Neural cell (in vitro differentiated cells): ENCODE data around the gene EPN1. TPM values are rescaled to one million over a fixed set of nuclear protein-coding genes. Genes with fewer than 3 reads are reported as not detected.
A peak's percentile ranks its signal among the peaks of the same experiment; 100 is the strongest.

ENCODE experiments used
- H2AFZ ChIP-seq: fragments of 200-600, 300-800 bp; sonication (generic), shearing (Covaris generic); 2 replicates; pipeline ENCODE4 v1.6.0; 2014; ENCODE audit warnings: low read depth, mild to moderate bottlenecking, antibody characterized with exemption, low read length, moderate library complexity
- H3F3A ChIP-seq: fragments of 200-600 bp; shearing (Covaris generic); 2 replicates; pipeline ENCODE4 v1.6.1; 2016; ENCODE audit warnings: mild to moderate bottlenecking, moderate library complexity, mixed read lengths, antibody characterized with exemption, low read length; ENCODE audit not compliant: insufficient read depth, poor library complexity, severe bottlenecking
- H3K27ac ChIP-seq: fragments of 200-600, 300-800 bp; sonication (generic), shearing (Covaris generic); 2 replicates; pipeline ENCODE4 v1.5.1; 2014; ENCODE audit warnings: mild to moderate bottlenecking, low read length, moderate library complexity
- H3K27me3 ChIP-seq: fragments of 300-800, 200-600 bp; sonication (generic), shearing (Covaris generic); 2 replicates; pipeline ENCODE4 v1.6.0; 2014; ENCODE audit warnings: mild to moderate bottlenecking, low read depth, low read length, moderate library complexity; ENCODE audit not compliant: insufficient read depth
- H3K36me3 ChIP-seq: fragments of 300-800, 200-600 bp; sonication (generic), shearing (Covaris generic); 2 replicates; pipeline ENCODE4 v1.5.1; 2014; ENCODE audit warnings: mild to moderate bottlenecking, antibody characterized with exemption, low read length, moderate library complexity; ENCODE audit not compliant: insufficient read depth
- H3K4me2 ChIP-seq: fragments of 300-800, 200-600 bp; sonication (generic), shearing (Covaris generic); 2 replicates; pipeline ENCODE4 v1.6.0; 2014; ENCODE audit warnings: mild to moderate bottlenecking, low read length
- H3K4me3 ChIP-seq: fragments of 300-800, 200-600 bp; sonication (generic), shearing (Covaris generic); 2 replicates; pipeline ENCODE4 v1.5.1; 2014; ENCODE audit warnings: mild to moderate bottlenecking, low read length, moderate library complexity
- H3K79me2 ChIP-seq: fragments of 200-600 bp; shearing (Covaris generic); replicated peaks from 2 replicates; pipeline ENCODE4 v1.6.0; 2014; ENCODE audit warnings: mild to moderate bottlenecking, low read length, moderate library complexity; ENCODE audit not compliant: insufficient read depth
- H3K9ac ChIP-seq: fragments of 300-800, 200-600 bp; sonication (generic), shearing (Covaris generic); 2 replicates; pipeline ENCODE4 v1.6.1; 2016; ENCODE audit warnings: mild to moderate bottlenecking, low read length, mixed read lengths
- H3K9me2 ChIP-seq: fragments of 200-600 bp; shearing (Covaris generic); 2 replicates; pipeline ENCODE4 v1.6.1; 2016; ENCODE audit warnings: mild to moderate bottlenecking, low read length, mixed read lengths; ENCODE audit not compliant: insufficient read depth
- H3K9me3 ChIP-seq: fragments of 200-600, 300-800 bp; sonication (generic), shearing (Covaris generic); 2 replicates; pipeline ENCODE4 v1.6.1; 2016; ENCODE audit warnings: mild to moderate bottlenecking, mixed run types, low read length, moderate library complexity, mixed read lengths
- H4K20me1 ChIP-seq: fragments of 200-600 bp; shearing (Covaris generic); 2 replicates; pipeline ENCODE4 v1.6.1; 2016; ENCODE audit warnings: mild to moderate bottlenecking, mixed run types; ENCODE audit not compliant: insufficient read depth
- EP300 ChIP-seq: fragments of 450-650 bp; conservative IDR thresholded peaks from 2 replicates; pipeline ENCODE4 v1.6.1; 2014; ENCODE audit warnings: antibody characterized with exemption, mild to moderate bottlenecking, moderate library complexity; ENCODE audit not compliant: poor library complexity, severe bottlenecking
- EZH2 ChIP-seq: fragments of 200-600, 300-800 bp; shearing (Covaris generic), sonication (generic); IDR thresholded peaks from 2 replicates; pipeline ENCODE4 v1.6.1; 2014; ENCODE audit warnings: antibody characterized with exemption, low read length, borderline replicate concordance, mild to moderate bottlenecking; ENCODE audit not compliant: insufficient read depth, poor library complexity, severe bottlenecking
- MXI1 ChIP-seq: fragments of 450-650 bp; conservative IDR thresholded peaks from 2 replicates; pipeline ENCODE4 v1.6.1; 2014; ENCODE audit warnings: antibody characterized with exemption, mild to moderate bottlenecking; ENCODE audit not compliant: poor library complexity, severe bottlenecking
- POLR2AphosphoS5 ChIP-seq: IDR thresholded peaks from 2 replicates; pipeline ENCODE4 v1.6.1; 2012
- RAD21 ChIP-seq: fragments of 450-650 bp; conservative IDR thresholded peaks from 2 replicates; pipeline ENCODE4 v1.6.1; 2014; ENCODE audit warnings: antibody characterized with exemption, mild to moderate bottlenecking, moderate library complexity
- SMC3 ChIP-seq: fragments of 450-650 bp; conservative IDR thresholded peaks from 2 replicates; pipeline ENCODE4 v1.6.1; 2014; ENCODE audit warnings: antibody characterized with exemption, mild to moderate bottlenecking, moderate library complexity; ENCODE audit not compliant: poor library complexity
- TAF1 ChIP-seq: IDR thresholded peaks from 2 replicates; pipeline ENCODE4 v1.6.1; 2012; ENCODE audit warnings: low read depth
- polyA plus RNA-seq: library from polyadenylated mRNA; depleted of rRNA; stranded (reverse); fragments of >200 nt; gene quantifications from 2 replicates; pipeline ENCODE4 v1.2.3, GENCODE V29; 2014
- TF ChIP-seq, protein P1 (sequence below): IDR thresholded peaks from 2 replicates; pipeline ENCODE4 v1.6.1; 2012; ENCODE audit warnings: borderline replicate concordance
- TF ChIP-seq, protein P2 (sequence below): fragments of 450-650 bp; IDR thresholded peaks from 2 replicates; pipeline ENCODE4 v1.5.1; 2014; ENCODE audit warnings: antibody characterized with exemption, mild to moderate bottlenecking, moderate library complexity; ENCODE audit not compliant: poor library complexity, severe bottlenecking

Gene EPN1
- polyA plus RNA-seq, 1 donor from 2014 or later: 21.0 TPM

DNA sequence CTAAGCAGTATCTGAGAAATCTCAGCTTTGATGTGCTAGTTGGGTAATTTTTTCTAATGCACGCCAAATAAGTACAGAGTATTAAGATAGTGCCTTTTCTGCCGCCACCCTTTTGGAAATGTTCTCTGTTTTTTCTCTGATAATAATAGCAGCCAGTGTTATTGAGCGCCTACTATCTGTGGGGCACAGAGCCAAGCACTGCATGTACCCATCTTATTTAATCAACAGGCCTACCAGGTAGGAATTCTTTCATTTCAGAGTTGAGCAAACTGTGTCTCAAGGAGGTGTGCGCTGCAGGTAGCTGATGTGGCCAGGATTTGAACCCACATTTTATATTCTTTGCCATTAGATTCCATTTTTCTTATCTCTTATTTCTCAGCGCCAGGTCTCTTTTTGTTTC lies 1.4 kb downstream of the EPN1 start:
- no peaks in the 10 kb centered on the region for H3K9me3 ChIP-seq
- H4K20me1 ChIP-seq: no peaks in the 10 kb centered on the region
- H3K79me2 ChIP-seq: peaks cover 59% of the 10 kb centered on the region
- peak overlapping the region; percentile 98 for H3K4me2 ChIP-seq
- H3F3A ChIP-seq: no peaks in the 10 kb centered on the region
- H3K27me3 ChIP-seq: no peaks in the 10 kb centered on the region
- H2AFZ ChIP-seq: no peak overlapping the region
- H3K9ac ChIP-seq: peak overlapping the region; percentile 84
- H3K27ac ChIP-seq: peak overlapping the region; percentile 71
- H3K9me2 ChIP-seq: no peaks in the 10 kb centered on the region
- peak overlapping the region; percentile 92 for H3K4me3 ChIP-seq
- TF ChIP-seq RAD21: no peak
- TF ChIP-seq, protein P1, sequence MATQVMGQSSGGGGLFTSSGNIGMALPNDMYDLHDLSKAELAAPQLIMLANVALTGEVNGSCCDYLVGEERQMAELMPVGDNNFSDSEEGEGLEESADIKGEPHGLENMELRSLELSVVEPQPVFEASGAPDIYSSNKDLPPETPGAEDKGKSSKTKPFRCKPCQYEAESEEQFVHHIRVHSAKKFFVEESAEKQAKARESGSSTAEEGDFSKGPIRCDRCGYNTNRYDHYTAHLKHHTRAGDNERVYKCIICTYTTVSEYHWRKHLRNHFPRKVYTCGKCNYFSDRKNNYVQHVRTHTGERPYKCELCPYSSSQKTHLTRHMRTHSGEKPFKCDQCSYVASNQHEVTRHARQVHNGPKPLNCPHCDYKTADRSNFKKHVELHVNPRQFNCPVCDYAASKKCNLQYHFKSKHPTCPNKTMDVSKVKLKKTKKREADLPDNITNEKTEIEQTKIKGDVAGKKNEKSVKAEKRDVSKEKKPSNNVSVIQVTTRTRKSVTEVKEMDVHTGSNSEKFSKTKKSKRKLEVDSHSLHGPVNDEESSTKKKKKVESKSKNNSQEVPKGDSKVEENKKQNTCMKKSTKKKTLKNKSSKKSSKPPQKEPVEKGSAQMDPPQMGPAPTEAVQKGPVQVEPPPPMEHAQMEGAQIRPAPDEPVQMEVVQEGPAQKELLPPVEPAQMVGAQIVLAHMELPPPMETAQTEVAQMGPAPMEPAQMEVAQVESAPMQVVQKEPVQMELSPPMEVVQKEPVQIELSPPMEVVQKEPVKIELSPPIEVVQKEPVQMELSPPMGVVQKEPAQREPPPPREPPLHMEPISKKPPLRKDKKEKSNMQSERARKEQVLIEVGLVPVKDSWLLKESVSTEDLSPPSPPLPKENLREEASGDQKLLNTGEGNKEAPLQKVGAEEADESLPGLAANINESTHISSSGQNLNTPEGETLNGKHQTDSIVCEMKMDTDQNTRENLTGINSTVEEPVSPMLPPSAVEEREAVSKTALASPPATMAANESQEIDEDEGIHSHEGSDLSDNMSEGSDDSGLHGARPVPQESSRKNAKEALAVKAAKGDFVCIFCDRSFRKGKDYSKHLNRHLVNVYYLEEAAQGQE: no peak
- no peak for TF ChIP-seq MXI1
- TF ChIP-seq, protein P2, sequence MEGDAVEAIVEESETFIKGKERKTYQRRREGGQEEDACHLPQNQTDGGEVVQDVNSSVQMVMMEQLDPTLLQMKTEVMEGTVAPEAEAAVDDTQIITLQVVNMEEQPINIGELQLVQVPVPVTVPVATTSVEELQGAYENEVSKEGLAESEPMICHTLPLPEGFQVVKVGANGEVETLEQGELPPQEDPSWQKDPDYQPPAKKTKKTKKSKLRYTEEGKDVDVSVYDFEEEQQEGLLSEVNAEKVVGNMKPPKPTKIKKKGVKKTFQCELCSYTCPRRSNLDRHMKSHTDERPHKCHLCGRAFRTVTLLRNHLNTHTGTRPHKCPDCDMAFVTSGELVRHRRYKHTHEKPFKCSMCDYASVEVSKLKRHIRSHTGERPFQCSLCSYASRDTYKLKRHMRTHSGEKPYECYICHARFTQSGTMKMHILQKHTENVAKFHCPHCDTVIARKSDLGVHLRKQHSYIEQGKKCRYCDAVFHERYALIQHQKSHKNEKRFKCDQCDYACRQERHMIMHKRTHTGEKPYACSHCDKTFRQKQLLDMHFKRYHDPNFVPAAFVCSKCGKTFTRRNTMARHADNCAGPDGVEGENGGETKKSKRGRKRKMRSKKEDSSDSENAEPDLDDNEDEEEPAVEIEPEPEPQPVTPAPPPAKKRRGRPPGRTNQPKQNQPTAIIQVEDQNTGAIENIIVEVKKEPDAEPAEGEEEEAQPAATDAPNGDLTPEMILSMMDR: no peak
- TF ChIP-seq EZH2: no peak
- no peak for TF ChIP-seq EP300
- no peak for TF ChIP-seq SMC3
- TF ChIP-seq POLR2AphosphoS5: no peak
- TF ChIP-seq TAF1: no peak
- peaks cover 8% of the 10 kb centered on the region for H3K36me3 ChIP-seq

DNA sequence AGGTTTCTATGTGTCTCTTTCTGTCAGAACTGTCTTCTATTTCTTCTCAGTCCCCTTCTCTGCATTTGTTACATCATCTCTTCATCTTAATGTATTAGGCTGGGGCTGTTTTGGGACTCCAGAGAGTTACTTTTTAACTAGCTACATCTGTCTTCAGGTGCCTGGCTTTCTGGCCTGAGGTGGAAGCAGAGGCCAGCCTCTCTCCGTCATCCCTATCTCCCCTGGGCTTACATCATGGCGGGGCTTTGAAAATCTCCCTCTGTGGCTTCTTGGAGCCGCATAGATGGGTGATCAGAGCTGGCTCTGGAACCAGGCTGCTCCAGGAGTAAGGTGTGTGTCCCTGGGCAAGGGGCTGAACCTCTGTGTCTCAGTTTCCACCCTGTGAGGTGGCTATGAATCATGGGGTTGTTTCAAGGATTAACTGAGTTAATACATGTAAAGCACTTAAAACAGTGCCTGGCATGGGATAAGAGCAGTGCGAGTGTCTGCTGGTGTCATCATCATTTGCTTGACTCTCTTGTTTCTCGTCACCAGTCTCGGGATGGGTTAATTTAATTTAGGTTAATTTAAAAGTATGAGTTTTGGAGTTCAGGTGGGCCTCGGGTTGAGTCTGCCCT lies 2.0 kb downstream of the EPN1 start:
- Histone ChIP-seq H3K27me3 (no peaks in the 10 kb centered on the region), H3K9me3 (no peaks in the 10 kb centered on the region), H3K9me2 (no peaks in the 10 kb centered on the region), H3K79me2 (peaks cover 59% of the 10 kb centered on the region), H4K20me1 (no peaks in the 10 kb centered on the region), H3K4me2 (peak overlapping the region; percentile 98), H2AFZ (no peak overlapping the region), H3K27ac (no peak overlapping the region), H3K9ac (peak overlapping the region; percentile 84), H3F3A (no peaks in the 10 kb centered on the region), H3K4me3 (peak overlapping the region; percentile 92), H3K36me3 (peaks cover 8% of the 10 kb centered on the region)
- no peak for TF ChIP-seq POLR2AphosphoS5
- no peak for TF ChIP-seq EP300
- TF ChIP-seq, protein P2: no peak
- TF ChIP-seq RAD21: no peak
- no peak for TF ChIP-seq MXI1
- TF ChIP-seq, protein P1: no peak
- no peak for TF ChIP-seq EZH2
- TF ChIP-seq TAF1: no peak
- TF ChIP-seq SMC3: no peak
